Transverse colon (tissue), 4 donors: Measurements from ENCODE around the gene MMP2. TPM values are rescaled to one million over a fixed set of nuclear protein-coding genes. Genes with fewer than 3 reads are reported as not detected.

Experiments used
- DNase-seq: peaks from one replicate; pipeline ENCODE4 v3.0.0-alpha.2; 2019
- H3K27ac ChIP-seq, 4 donors: fragments of 200-600 bp; sonication (generic); 2 replicates each; pipeline ENCODE4 v1.5.1; 2016 to 2018; ENCODE audit warnings: inconsistent platforms in 4 of 4
- H3K27me3 ChIP-seq: fragments of 200-600 bp; sonication (generic); 2 replicates; pipeline ENCODE4 v1.5.1; 2017; ENCODE audit warnings: inconsistent platforms
- H3K36me3 ChIP-seq, 4 donors: fragments of 200-600 bp; sonication (generic); 2 replicates each; pipeline ENCODE4 v1.5.1; 2017 to 2019; ENCODE audit warnings: inconsistent platforms in 4 of 4
- H3K4me1 ChIP-seq, 4 donors: fragments of 200-600 bp; sonication (generic); 2 replicates each; pipeline ENCODE4 v1.5.1; 2017 to 2020; ENCODE audit warnings: inconsistent platforms in 4 of 4
- H3K4me3 ChIP-seq, 4 donors: fragments of 200-600 bp; sonication (generic); 1 replicate in 1 of 4; 2 replicates in 3 of 4; pipeline versions ENCODE4 v1.5.1 to v1.6.1; 2017 to 2019; ENCODE audit warnings: inconsistent platforms in 4 of 4
- H3K9me3 ChIP-seq, 2 donors: fragments of 200-600 bp; sonication (generic); 2 replicates each; pipeline ENCODE4 v1.5.1; 2017 to 2019; ENCODE audit warnings: inconsistent platforms in 2 of 2
- EP300 ChIP-seq: sonication (generic); formaldehyde crosslinking; IDR thresholded peaks from one replicate; pipeline ENCODE4 v1.6.1; 2017; ENCODE audit warnings: antibody characterized with exemption, low read depth
- POLR2A ChIP-seq: fragments of 450-650 bp; IDR thresholded peaks from one replicate; pipeline ENCODE4 v1.6.1; 2016; ENCODE audit warnings: antibody characterized with exemption, mild to moderate bottlenecking, moderate library complexity
- POLR2AphosphoS5 ChIP-seq, 3 donors: sonication (generic); formaldehyde crosslinking; IDR thresholded peaks; one replicate each; pipeline ENCODE4 v1.6.1; 2016; ENCODE audit warnings: antibody characterized with exemption in 3 of 3
- WGBS, 2 donors: methylation state at CpG; one replicate each; pipeline ENCODE4 v1.1.5; 2018; ENCODE audit warnings: low coverage in 1 of 2; 5-methylcytosine and 5-hydroxymethylcytosine counted together
- in situ Hi-C, 4 donors: fragments of 200-750 bp; cut with MboI; loops; one replicate each; pipeline versions ENCODE4 v1.15.0 to v1.15.1; 2017; ENCODE audit warnings: low sequenced_read_pairs in 3 of 4, low pct_ligation_motif_present in 1 of 4, low pct_unique_long_range_greater_than_20kb in 1 of 4
- intact Hi-C: fragments of 100-400 bp; cut with DNase I; formaldehyde crosslinking; loops from one replicate; pipeline ENCODE4 v1.15.1; 2023; ENCODE audit warnings: low total_unique reads
- total RNA-seq, 4 donors: library from RNA; depleted of rRNA; stranded (reverse); fragments of >200 nt; gene quantifications; one replicate each; pipeline ENCODE4 v1.1.0, GENCODE V29; 2016
- TF ChIP-seq, protein P1 (sequence below), 5 experiments: fragments of 200-600 bp in 3 of 5; fragments of 450-650 bp in 2 of 5; sonication (generic) in 3 of 5; IDR thresholded peaks; 1 replicate in 2 of 5; 2 replicates in 3 of 5; pipeline ENCODE4 v1.5.1; 2016 to 2017; ENCODE audit warnings: antibody characterized with exemption in 5 of 5, inconsistent platforms in 3 of 5, mild to moderate bottlenecking in 2 of 5, moderate library complexity in 1 of 5

MMP2 gene
- 100 to 1,000 TPM in 1 of 4 donors, 10 to 100 TPM in 3; 52.7 to 105 (median 73.1) TPM for total RNA-seq

- intact Hi-C loops (no loop called here), in situ Hi-C loops (no loop called here)
- WGBS, 2 donors: 10 to 11% methylated on average over 23 to 34 of the region's 46 CpGs
- peak within 1 kb of the TSS; percentile 40 to 59 (median 42) for H3K4me3 ChIP-seq
- TF ChIP-seq POLR2A: no peak
- no peak for TF ChIP-seq EP300
- TF ChIP-seq, protein P1, sequence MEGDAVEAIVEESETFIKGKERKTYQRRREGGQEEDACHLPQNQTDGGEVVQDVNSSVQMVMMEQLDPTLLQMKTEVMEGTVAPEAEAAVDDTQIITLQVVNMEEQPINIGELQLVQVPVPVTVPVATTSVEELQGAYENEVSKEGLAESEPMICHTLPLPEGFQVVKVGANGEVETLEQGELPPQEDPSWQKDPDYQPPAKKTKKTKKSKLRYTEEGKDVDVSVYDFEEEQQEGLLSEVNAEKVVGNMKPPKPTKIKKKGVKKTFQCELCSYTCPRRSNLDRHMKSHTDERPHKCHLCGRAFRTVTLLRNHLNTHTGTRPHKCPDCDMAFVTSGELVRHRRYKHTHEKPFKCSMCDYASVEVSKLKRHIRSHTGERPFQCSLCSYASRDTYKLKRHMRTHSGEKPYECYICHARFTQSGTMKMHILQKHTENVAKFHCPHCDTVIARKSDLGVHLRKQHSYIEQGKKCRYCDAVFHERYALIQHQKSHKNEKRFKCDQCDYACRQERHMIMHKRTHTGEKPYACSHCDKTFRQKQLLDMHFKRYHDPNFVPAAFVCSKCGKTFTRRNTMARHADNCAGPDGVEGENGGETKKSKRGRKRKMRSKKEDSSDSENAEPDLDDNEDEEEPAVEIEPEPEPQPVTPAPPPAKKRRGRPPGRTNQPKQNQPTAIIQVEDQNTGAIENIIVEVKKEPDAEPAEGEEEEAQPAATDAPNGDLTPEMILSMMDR (IDR thresholded peaks at IDR 0.05): no peak
- TF ChIP-seq POLR2AphosphoS5 (IDR thresholded peaks at IDR 0.05): peak; percentile 25 to 64 (median 51)
- peak within 1 kb of the TSS; percentile 76 to 85 (median 81) for H3K27ac ChIP-seq
- no peaks in the 10 kb centered on the region for H3K36me3 ChIP-seq
- peaks cover 39% of the 10 kb centered on the region for H3K27me3 ChIP-seq
- H3K9me3 ChIP-seq: no peaks in the 10 kb centered on the region
- H3K4me1 ChIP-seq: peaks cover 0 to 13% (median 5%) of the 10 kb centered on the region in 4 donors
- DNase-seq: peak; percentile 45
Measured at GRCh38 chr16:55478827-55479429, at the start of gene MMP2. Gene MMP2, plus strand, starts transcription at chr16:55479198. Its CDS starts 282 bp downstream, at chr16:55479480.

DNA sequence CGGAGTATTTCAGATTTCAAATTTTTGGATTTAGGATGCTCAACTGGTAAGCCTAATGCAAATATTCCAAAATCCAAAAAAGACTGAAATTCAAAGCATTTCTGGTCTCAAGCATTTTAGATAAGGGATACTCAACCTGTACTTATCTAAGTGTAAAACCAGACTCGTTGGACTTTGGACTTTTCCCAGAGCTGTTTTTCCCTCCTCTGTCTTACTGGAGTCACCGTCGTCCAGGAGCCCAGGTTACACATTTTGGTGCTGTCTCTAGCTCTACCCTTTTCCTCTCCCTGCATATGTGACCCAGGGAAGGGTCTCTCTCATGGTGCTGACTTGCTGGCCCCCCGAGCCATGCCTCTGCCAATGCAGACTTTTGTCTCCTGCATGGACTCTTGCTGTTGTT, 46.0 kb upstream of the MMP2 start:
- intact Hi-C loops: no loop called here
- no peaks in the 10 kb centered on the region for H3K9me3 ChIP-seq
- no peaks in the 10 kb centered on the region for H3K36me3 ChIP-seq
- no peak overlapping the region for H3K4me3 ChIP-seq
- in situ Hi-C loops: no loop called here
- H3K27ac ChIP-seq: no peak overlapping the region
- TF ChIP-seq EP300 (no peak), POLR2AphosphoS5 (IDR thresholded peaks at IDR 0.05) (no peak), POLR2A (no peak)
- TF ChIP-seq, protein P1 (IDR thresholded peaks at IDR 0.05): no peak
- no peaks in the 10 kb centered on the region for H3K4me1 ChIP-seq
- DNase-seq: no peak
- no peaks in the 10 kb centered on the region for H3K27me3 ChIP-seq
- WGBS, 2 donors: 65 to 73% methylated on average over 5 of the region's 5 CpGs

GRCh38 chr16:55433535-55433934, 45.5 kb upstream of the MMP2 start:
- intact Hi-C loops (no loop called here), in situ Hi-C loops (no loop called here)
- Histone ChIP-seq H3K9me3 (no peaks in the 10 kb centered on the region), H3K4me1 (no peaks in the 10 kb centered on the region), H3K27ac (no peak overlapping the region), H3K36me3 (no peaks in the 10 kb centered on the region), H3K4me3 (no peak overlapping the region), H3K27me3 (no peaks in the 10 kb centered on the region)
- WGBS, 2 donors: 90 to 92% methylated on average over 4 to 5 of the region's 5 CpGs
- TF ChIP-seq EP300 (no peak), POLR2AphosphoS5 (IDR thresholded peaks at IDR 0.05) (no peak), POLR2A (no peak)
- TF ChIP-seq, protein P1 (IDR thresholded peaks at IDR 0.05): no peak
- DNase-seq: no peak

GRCh38 chr16:55434000-55434399, 45.0 kb upstream of the MMP2 start:
- DNase-seq: no peak
- intact Hi-C loops (no loop called here), in situ Hi-C loops (no loop called here)
- WGBS, 2 donors: 52% methylated on average over 4 of the region's 4 CpGs; no CpG with 5 or more reads in 1 of the 2 donors
- Histone ChIP-seq H3K27ac (no peak overlapping the region), H3K4me1 (no peaks in the 10 kb centered on the region), H3K9me3 (no peaks in the 10 kb centered on the region), H3K27me3 (no peaks in the 10 kb centered on the region), H3K36me3 (no peaks in the 10 kb centered on the region), H3K4me3 (no peak overlapping the region)
- TF ChIP-seq POLR2AphosphoS5 (IDR thresholded peaks at IDR 0.05) (no peak), EP300 (no peak), POLR2A (no peak)
- TF ChIP-seq, protein P1 (IDR thresholded peaks at IDR 0.05): no peak
